Brain pericyte (primary cell): Measurements from ENCODE around the gene C1orf50.

Experiments
- DNase-seq: peaks from one replicate; pipeline ENCODE4 v3.0.0-alpha.2; 2012; ENCODE audit warnings: low read depth, low spot score

The C1orf50 gene

DNA sequence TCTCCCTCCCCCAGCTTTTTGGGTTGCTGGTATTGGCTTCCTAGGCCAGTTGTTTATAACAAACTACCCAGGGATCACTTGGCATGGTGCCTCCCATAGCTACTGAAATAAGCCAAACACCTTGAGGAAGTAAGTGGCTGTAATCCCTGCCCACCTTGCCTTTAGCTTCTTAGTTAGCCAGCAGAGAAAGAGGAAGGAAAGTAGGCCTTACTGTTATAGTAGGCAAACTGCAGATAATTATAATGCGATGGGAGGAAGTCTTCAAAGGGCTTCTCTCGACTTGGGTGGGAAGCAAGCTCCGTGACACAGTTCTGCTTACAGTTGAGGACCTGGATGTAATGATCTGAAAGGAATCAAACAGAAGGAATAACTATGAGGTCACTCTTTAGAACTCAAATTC, 8.4 kb upstream of the C1orf50 start:
- no peak for DNase-seq

DNA sequence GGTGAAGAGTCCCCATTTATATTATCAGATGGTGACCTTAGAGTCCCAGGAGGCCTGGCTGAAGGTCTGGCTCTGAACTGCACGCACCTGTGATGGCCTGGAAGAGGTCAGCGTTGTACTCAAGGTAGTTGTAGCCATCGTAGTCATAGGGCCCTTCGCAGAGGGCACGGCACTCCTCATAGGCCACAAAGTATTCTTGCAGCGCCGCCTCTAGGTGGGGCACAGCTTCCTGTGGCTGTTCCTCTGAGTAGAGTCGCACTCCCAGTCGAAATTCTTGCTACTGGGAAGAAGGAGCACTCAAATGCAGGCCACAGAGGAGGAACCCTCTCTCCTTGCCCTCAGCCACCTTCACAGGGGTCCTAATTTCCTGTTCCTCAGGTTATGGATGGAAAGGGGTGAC, 7.9 kb upstream of the C1orf50 start:
- DNase-seq: no peak

DNA sequence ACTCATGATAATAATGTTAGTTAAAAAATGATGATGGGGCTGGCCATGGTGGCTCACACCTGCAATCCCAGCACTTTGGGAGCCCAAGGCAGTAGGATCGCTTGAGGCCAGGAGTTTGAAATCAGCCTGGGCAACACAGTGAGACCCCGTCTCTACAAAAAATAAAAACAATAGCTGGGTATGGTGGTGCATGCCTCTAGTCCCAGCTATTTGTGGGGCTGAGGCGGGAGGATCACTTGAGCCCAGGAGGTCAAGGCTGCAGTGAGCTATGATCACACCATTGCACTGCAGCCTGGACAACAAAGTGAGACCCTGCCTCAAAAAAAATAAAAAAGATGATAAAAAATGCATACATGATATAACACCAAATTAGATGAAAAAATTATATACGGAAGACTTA, 5.5 kb upstream of the C1orf50 start:
- DNase-seq: no peak

DNA sequence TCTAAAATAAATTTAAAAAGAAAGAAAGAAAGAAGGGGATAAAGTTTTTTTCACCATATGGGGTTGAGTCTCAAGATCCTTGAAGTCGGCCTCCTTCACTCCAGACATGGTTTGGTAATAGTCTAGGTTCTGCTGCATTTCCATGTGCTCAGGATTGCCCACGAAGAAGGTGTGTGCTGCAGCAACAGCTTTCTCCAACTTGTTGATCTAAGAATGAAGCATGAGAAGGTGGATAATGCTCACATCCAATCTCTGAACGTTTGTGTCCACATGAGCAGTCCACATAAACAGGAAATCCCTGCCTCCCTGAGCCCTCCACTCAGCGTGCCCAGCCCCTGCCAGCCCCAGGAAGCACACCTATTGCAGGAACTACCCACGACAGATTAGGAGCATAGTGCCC, 4.8 kb upstream of the C1orf50 start:
- no peak for DNase-seq

DNA sequence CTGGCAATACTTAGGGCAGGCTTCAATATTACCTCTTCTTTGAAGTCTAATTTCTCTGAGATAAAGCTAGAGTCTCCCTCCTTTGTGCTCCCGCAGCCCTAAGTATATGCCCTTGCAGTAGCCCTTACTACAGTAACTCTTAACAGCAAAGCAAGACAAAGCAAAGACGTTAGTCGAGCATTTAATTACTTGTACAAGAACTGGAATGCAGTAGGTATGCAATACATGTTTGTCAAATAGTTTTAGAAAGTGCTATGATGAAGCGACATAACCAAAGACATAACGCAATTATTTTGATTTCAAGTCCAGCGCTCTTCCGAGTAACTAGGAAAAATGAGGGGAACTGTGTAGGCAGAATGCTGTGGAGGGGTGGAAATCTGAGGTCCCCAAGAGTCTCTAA, 1.8 kb upstream of the C1orf50 start:
- DNase-seq: no peak

DNA sequence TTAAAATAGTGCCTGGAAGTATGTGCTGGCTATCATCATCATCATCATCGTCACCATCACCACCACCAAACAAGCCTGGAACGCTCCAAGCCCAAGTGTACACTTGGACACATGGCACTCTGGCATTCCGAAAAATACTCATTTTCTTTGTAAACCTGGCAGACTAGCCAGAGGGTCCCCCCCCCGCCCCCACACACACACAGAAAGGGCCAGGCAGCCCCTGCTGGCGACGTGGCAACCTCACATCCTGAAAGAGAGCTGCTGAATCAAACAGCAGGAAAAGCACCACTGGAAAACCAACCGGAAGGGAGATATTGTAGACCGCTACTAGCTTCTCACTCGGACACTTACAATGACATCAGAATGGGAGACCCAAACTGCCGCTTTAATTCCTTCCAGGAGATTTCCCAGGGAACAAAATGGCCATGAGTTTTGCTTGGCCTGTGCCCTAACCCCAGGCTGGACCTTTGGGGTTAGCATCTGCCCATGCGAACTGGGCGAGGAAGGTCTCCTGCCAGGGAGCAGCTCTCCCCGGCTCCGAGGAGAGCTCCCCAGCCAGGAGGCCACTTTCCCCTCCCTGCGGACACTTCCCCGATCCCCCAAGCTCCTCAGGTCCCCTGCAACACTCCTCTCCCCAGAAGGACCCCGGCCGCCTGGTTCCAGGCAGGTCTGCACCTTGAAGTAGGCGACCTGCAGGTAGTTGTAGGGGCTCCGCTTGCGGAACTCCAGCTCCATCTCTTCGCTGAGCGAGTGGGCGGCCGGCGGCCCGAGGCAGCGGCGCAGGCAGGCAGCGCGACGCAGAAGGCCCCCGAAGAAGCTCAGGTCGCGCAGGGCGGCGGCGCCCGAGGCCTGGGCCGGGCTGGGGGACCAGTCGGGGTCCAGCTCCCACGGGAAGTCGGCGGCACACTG, 963 bp upstream of the C1orf50 start:
- DNase-seq: peak; percentile 31

DNA sequence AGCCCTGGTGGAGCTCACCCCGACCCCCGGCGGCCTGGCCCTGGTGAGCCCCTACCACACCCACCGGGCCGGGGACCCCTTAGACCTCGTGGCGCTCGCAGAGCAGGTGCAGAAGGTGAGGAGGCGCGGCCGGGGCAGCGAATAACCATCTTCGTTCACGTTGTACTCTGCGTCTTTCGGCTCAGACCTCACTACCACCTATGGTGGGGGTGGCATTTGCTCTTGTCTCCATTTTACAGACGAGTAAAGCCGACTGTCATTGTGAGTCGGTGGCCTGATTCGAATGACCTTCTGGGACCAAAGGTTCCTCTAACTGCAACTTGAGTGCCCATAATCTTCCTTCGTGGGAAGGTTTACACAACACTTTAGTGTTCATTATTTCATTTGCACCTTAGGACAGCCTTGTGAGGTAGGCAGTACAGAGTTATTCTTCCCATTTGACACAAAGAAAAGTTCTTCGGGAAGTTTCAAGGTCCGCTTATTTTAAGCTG, 506 bp downstream of the C1orf50 start:
- no peak for DNase-seq

DNA sequence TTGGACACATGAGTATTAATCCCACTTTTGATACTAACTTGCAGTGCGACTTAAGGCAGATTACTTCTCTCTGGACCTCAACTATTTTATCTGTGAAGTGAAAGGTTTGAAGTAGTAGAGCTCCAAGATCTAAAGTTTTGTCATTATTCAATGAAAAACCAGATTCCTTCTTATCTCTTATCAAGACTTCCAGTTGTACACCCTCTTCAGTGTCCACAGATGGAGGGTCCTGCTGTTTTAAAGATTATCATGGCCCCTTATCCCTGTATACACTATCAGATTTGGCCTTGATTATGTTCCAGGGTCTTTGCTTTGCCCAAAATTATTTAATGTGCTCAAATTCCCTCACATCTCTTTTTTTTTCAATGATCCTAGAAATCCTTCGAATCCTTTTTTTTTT, 1.1 kb downstream of the C1orf50 start:
- no peak for DNase-seq

DNA sequence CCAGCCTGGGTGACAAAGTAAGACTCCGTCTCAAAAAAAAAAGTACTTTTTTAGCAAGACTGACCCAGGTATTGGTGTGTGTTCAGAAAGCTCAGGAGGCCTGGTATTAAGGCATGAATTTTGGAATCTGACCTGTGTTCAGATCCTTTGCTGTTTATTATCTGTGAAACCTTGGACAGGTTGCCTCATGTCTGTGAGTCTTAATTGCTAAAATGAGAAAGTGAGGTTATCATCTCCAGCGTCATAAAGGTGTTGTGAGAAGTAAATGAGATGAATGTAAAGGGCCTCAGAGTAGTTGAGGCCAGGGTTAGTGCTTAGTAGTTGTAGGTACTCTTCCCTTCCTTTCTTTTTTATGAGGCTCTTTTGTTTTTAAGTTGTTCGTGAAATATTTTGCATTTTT, 2.8 kb downstream of the C1orf50 start:
- no peak for DNase-seq

DNA sequence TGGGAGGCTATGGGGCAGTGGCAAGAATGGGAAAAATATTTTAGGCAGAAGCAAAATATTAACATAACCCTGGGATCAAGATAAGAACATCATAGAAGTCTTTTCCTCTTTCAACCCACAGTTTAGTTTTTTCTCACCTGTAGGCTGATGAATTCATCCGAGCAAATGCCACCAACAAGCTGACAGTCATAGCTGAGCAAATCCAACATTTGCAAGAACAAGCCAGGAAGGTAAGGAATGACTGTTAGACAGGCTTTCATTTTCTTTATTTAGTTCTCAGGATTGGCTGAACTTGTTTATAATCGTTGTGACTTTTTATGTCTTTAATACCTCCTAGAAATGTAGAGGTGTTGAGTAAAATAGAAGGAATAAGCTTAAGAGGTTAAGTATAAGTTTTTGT, 6.4 kb downstream of the C1orf50 start:
- no peak for DNase-seq

DNA sequence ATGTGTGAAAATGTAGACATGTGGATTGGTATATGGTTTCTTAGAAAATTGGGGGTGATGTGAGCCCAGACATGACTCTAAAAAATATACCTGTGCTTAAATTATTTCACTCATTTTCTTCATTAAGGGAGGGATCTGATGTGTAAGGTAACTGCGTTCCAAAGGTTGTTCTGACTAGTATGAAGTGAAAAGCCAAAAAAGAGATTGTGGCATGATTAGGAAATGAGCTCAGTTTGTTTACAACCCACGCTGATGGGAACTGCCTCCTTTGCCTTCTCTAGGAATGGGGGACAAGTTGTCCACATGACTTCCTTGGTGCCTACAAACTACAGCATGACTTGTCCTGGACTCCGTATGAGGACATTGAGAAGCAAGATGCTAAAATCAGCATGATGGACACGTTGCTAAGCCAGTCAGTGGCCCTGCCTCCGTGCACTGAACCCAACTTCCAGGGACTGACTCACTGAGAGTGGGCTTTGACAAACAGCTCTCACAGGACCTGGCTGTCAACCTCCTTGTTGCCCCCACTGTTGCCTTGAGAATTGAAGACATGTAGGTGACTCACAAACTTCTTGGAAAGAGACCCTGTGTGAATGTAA, 8.0 kb downstream of the C1orf50 start:
- no peak for DNase-seq

DNA sequence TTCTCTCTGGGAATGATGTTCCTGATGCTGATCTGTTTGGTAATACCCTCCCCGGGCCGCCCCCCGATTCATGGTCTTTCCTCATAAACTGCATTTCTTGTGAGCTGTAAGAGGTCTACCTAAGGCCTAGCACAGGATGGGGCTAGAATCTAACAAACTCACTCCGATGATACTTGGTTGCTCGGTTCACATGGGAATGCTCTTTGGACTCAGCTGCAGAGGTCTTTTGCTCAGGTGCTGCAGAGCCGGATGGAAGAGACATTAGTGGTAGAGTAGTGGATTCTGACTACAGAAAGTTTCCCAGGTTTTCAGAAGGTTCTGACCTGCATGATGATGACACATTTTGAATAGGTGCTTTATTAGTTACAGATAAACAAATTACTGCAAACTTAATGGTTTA, 9.5 kb downstream of the C1orf50 start:
- DNase-seq: no peak

DNA sequence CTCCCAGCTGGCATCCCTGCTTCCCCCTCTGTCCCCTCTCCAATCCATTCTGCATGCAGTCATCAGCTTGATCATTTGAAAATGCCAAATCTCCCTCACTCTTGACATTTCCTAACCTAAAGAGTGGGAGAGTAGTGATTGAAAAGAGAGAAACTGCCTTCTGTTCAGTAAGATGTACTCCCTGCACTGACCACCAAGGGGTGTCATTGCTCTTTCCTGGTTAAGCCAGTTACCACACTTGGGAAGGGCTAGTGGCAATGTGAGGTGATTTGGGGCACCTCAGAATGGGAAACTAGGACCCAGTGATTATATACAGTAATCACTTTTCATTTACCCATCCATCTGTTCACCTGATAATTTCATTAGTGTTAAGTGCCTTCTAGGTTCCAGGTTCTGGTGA, 10.8 kb downstream of the C1orf50 start:
- no peak for DNase-seq

DNA sequence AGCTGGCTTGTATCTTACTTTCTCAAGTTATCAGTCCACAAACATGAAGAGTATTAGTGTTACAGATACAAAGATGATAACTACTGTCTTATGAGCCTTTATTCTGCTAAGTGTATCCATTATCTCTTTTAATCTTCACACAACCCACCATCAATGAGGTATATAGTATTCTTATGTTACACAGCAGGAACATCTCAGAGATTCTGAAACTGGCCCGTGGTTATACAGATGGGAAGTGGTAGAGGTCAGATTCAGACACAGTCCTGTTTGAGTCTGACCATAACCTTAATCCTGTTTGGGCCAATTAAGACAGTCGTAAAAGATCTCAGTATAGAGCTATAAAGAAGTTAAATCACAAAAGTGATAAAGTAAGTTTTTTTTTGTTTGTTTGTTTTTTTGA, 12.7 kb downstream of the C1orf50 start:
- DNase-seq: no peak

DNA sequence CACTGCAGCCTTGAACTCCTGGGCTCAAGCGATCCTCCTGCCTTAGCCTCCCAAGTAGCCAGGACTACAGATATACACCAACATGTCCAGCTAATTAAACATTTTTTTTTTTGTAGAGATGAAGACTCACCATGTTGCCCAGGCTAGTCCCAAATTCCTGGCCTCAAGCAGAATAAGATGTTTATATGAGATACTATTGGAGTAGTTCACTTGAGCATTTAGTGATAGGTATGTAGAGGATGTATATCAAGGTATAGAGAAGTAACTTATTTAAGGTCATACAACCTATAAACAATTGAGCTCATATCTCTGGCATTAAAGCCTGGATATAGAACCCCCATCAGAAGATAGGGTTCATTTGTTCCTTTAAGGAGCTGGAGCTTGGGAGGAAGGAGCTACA, 13.1 kb downstream of the C1orf50 start:
- no peak for DNase-seq

DNA sequence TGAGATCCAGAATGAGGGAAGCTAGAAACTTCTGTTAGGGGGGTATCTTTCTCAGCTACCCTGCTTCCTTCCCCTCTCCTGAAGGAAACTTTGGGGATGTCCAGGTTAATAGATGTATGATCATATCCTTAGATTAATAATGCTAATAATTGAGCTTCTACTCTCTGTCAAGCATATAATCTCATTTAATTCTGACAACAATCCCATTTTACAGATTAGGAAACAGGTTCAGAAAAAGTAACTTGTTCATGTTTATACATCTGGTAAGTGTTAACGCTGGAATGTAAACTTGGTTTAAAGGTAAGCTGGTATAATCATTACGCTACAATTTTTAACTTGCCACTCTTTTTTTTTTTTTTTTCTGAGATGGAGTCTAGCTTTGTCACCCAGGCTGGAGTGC, 16.0 kb downstream of the C1orf50 start:
- no peak for DNase-seq

DNA sequence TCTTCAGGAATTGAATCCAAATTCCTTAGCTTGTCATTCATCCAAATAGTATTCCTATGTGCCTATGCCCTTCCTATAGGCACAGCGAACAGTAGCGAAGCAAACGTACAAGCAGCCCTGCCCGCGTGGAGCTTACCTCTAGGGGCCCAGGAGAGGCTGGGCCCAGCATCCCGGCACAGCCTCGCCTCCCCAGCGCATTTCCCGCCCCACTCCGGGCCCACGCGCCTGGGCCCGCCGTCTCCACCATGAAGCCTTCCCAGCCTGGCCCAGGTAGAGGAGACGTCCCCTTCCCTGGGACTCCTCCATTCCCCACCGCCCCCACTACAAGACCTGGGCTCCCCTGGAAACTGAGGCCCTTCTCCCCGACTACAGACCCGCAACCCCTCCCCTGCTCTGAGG, 17.5 kb downstream of the C1orf50 start:
- DNase-seq: no peak

DNA sequence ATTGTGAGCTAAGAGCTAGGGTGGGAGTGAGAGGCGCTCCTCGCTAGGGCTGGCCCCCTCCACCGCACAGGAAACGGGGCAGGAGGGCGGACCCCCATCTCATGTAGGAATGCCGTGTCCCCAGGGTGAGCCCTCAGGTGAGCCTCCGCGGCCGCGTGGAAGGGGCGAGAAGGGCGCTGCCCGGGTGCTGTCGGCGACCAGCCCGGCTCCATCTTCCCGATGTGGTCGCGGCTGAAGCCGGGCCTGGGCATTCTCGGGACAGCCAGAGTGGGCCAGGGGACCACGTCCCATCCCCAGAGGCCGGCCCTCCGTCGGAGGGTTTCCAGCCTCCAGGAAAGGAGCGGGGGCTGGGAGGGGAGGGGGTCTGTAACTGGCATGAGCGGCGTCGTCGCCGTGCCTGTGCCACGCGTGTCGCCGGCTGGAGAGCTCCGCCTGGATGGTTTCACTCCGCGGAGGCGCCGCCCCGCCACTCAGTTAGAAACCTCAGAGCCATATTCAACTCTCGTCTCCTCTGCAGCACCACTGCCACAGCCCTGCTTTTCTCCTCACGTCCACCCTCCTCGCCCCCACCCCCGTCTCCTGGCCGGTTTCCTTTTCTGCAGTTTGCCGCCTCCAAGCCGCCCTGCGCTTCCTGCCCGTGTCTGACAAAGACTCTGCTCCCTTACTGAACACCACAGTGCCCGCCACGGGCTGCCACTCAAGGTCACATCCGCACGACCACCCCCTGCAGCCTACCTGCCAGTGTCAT, 18.1 kb downstream of the C1orf50 start, which contains the start of gene TMEM269:
TMEM269 (plus strand) TSS at position 46 of the 748 bp plus-strand sequence. CDS start 4,903 bp downstream, outside the sequence.
- no peak for DNase-seq

DNA sequence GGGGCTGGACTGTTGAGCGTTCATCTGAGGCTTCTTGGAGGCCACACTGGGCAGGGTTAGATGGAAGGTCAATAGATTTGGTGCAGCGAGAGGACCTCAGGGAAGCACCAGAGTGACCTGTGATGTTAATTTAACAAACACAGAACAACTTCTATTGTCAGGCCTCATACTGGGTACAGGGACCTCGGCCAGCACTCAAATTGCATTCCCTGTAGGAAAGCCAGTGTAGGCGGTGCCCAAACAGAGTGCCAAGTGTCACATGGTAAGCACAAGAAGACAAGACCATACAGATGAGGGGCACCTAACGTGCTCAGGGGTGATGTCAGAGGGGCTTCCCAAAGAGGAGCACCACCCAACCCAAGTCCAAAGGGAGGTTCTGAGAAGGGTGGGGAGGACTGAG, 19.0 kb downstream of the C1orf50 start:
- DNase-seq: no peak

DNA sequence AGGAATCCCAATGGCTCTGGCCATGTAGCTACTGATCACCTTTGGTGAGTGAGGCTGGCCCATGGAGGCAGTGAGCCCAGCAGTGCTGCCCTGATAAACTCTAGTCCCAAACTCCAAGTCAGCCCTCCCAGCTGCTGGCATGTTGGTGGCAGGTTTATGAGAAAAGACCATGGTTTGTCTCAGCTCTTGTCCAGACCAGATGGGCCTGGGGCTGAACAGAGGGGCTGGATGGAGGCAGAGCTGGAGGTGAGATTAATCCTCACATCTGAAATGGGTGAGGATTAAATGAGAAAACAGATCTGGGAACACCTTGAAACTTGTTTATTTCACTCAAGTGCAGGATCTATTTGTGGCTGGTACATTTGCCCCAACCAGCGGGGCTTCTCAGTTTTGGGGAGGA, 21.0 kb downstream of the C1orf50 start:
- DNase-seq: no peak

DNA sequence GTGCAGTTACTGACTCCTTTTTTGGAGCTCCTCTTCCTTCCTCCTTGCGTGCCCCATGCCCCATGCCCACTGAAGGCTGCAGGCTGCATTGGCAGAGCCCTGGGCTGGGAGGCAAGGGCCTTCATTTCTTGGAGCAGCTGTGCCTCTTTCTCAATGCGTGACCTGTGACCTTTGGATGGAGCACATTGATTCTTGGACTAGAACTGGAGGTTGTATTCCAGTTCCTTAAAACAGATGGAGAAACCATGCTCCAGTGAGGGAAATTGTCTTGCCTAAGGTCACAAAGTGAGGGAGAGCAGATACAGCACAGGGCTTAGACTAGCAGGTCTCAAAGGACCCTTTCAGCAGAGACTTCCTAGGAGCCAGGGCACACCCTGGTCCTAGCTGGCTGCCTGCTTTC, 26.8 kb downstream of the C1orf50 start:
- DNase-seq: no peak

DNA sequence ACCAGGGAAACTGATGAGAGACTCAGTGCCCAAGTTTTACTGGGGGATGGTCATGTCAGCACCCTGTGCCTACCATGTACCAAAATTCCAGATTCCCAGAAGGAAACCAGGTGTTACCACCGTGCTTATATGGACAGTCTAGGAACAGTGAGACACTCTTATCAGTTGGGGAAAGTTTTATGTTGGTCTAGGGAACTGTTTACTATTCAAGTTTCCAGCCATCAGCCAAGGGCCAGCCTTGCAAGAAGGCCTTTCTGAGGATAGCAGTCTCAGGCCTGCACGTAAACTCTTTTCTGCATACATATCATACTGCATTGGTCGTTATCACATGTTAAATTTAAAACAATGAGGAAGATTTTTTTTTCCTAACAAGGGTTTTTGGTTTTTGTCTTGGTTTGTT, 30.4 kb downstream of the C1orf50 start:
- DNase-seq: no peak
